ENCODE measurements around the gene CD82. TPM values are rescaled to one million over a fixed set of nuclear protein-coding genes. Genes with fewer than 3 reads are reported as not detected.

The CD82 gene
- total and polyA plus RNA-seq, 2 of the 8 experiments (the other 6 are each of a cell fraction or from before 2014, with no cell fraction given): 7.9 to 10.3 TPM

DNA sequence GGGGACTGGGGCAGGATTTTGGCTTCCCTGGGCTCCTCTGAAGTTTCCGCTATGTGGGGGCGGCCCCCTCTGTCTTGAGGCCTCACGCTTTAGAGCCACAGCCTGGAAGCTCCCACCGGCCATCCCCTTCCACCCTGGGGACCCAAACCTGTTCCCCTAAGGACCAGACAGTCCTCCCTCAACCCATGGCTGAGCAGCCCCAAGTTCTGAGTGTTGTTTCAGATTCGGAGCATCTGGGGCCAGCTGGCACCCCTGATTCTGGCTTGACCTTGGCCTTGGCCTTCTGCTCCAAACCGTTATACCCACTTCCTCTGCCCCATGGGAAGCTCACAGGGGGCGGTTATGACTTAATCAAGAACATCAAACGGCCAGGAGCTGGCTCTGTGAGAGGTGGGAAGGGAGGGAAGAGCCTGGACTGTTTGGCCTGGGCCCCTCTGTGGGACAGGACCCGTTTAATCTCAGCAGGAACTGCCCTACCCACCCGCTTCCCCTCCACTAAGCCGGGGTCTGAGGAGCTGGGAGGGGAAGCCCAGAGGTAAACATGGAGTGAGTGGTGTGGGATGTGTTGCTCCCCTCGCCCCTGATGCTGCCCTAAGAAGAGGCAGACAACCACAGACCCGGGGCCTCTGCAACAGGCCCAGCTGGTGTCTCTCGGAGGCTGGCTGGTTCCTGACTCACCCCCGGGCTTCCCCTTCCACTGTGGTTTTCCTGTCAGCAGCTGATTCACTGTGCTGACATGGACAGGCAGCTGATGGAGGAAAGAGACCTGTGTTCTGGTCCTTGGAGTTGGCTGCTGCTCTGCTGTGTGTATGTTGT is 3.4 kb downstream of the CD82 start:
- H3K23me2 ChIP-seq (ENCODE audit: low read depth, low read length): peaks cover 9% of the 10 kb centered on the region
- H3K14ac ChIP-seq (ENCODE audit: insufficient read length): no peak overlapping the region
- no peak overlapping the region for H3K4ac ChIP-seq (replicated peaks; ENCODE audit: insufficient read length, low read depth, low read length)
- ChIA-PET POLR2A (ENCODE audit: partially characterized antibody) (interaction anchor here (0.5 to 0.7 kb wide), 2 partner anchors 21 to 284 kb away, joined by 3 to 4 read pairs; no protein-coding TSS in a partner anchor), CTCF (ENCODE audit: partially characterized antibody) (interaction anchor here (0.6 to 1.2 kb wide), 6 partner anchors 9 to 219 kb away, joined by 3 to 4 read pairs (median 3); no protein-coding TSS in a partner anchor)
- no peak overlapping the region for H3K18ac ChIP-seq (ENCODE audit: extremely low read depth, low read length)
- no peak overlapping the region for H2BK120ac ChIP-seq (replicated peaks; ENCODE audit: low read depth, low read length)
- peaks cover 0 to 13% (median 6%) of the 10 kb centered on the region in 4 experiments; a peak in 6 of 7 replicates for H3K27me3 ChIP-seq (replicated peaks in 1 of 4; ENCODE audit: control insufficient read depth in 3 of 4, extremely low read depth in 1 of 4, insufficient read depth in 3 of 4, low read length in 3 of 4)
- no peaks in the 10 kb centered on the region for H3K36me3 ChIP-seq (ENCODE audit: control insufficient read depth in 2 of 4, insufficient read depth in 4 of 4, low read length in 3 of 4)
- H3K9me3 ChIP-seq (ENCODE audit: insufficient read depth in 2 of 2, low read depth in 1 of 2, low read length in 1 of 2): no peaks in the 10 kb centered on the region
- no peak overlapping the region for H2AK5ac ChIP-seq (ENCODE audit: low read depth, low read length)
- peaks cover 5 to 20% (median 9%) of the 10 kb centered on the region in 4 experiments for H3K4me1 ChIP-seq (replicated peaks in 1 of 4; ENCODE audit: control insufficient read depth in 3 of 4, insufficient read depth in 4 of 4, low read length in 3 of 4)
- no peak for TF ChIP-seq EZH2 (IDR thresholded peaks at IDR 0.05; ENCODE audit: low read depth, low read length, severe bottlenecking)
- H3K27ac ChIP-seq (ENCODE audit: low read depth, low read length): no peak overlapping the region
- no peak overlapping the region for H2BK5ac ChIP-seq (ENCODE audit: low read depth, low read length)
- H3K4me3 ChIP-seq (ENCODE audit: extremely low read depth in 1 of 4, insufficient read depth in 2 of 4, low read depth in 3 of 4, low read length in 4 of 4): no peak overlapping the region
- H2BK20ac ChIP-seq (ENCODE audit: low read length): no peak overlapping the region
- H4K20me1 ChIP-seq (replicated peaks in 1 of 2; ENCODE audit: control insufficient read depth in 1 of 2, insufficient read depth in 2 of 2, low read length in 2 of 2): peaks cover 0 to 2% of the 10 kb centered on the region in 2 experiments
- H3K9ac ChIP-seq (replicated peaks in 1 of 4; ENCODE audit: extremely low read depth in 1 of 4, low read depth in 3 of 4, low read length in 3 of 4): no peak overlapping the region
- no peaks in the 10 kb centered on the region for H3K79me1 ChIP-seq (ENCODE audit: low read depth, low read length)
- no peak overlapping the region for H3K4me2 ChIP-seq (ENCODE audit: insufficient read depth in 1 of 2, low read depth in 2 of 2, low read length in 2 of 2)
- no peak overlapping the region for H3K23ac ChIP-seq (ENCODE audit: insufficient read length)
- H4K5ac ChIP-seq (ENCODE audit: insufficient read length, low read depth, low read length): no peak overlapping the region
- H4K91ac ChIP-seq (replicated peaks; ENCODE audit: insufficient read length, low read length): no peak overlapping the region
- no peaks in the 10 kb centered on the region for H3K79me2 ChIP-seq (ENCODE audit: control insufficient read depth in 1 of 2, insufficient read depth in 2 of 2, low read length in 2 of 2)
- WGBS, 2 experiments (ENCODE audit: extremely low coverage in 1 of 2, insufficient coverage in 1 of 2, insufficient read length in 1 of 2, insufficient replicate concordance in 2 of 2, low coverage in 1 of 2, low lambda C conversion rate in 2 of 2, missing lambda C conversion rate in 1 of 2): 85% methylated on average over 12 of the region's 15 CpGs; no CpG with 5 or more reads in 1 of the 2 experiments
- FAIRE-seq (no peak), DNase-seq (ENCODE audit: low read depth in 1 of 2, low spot score in 2 of 2) (no peak)
- H2BK15ac ChIP-seq (ENCODE audit: low read length): no peak overlapping the region
- no peak overlapping the region for H2AFZ ChIP-seq (ENCODE audit: low read length)
- H3K56ac ChIP-seq (replicated peaks; ENCODE audit: insufficient read length, low read depth, low read length): no peak overlapping the region
- H4K8ac ChIP-seq (ENCODE audit: extremely low read depth, insufficient read depth, low read length): no peak overlapping the region
- no peak overlapping the region for H2BK12ac ChIP-seq (ENCODE audit: low read depth, low read length)
